Trophoblast cell (in vitro differentiated cells and primary cell): Measurements from ENCODE around the gene S100A9.

Experiments used
- DNase-seq, 2 donors: peaks; one replicate each; pipeline ENCODE4 v3.0.0-alpha.2; 2016
- H2AFZ ChIP-seq: 2 replicates; pipeline ENCODE4 v1.6.1; 2013; ENCODE audit warnings: low read length, moderate library complexity, mild to moderate bottlenecking; ENCODE audit not compliant: insufficient read depth, poor library complexity
- H2AK5ac ChIP-seq: 2 replicates; pipeline ENCODE4 v1.6.1; 2013; ENCODE audit warnings: mild to moderate bottlenecking, low read length
- H2BK120ac ChIP-seq: 2 replicates; pipeline ENCODE4 v1.6.1; 2013; ENCODE audit warnings: low read length, mild to moderate bottlenecking, moderate library complexity; ENCODE audit not compliant: insufficient read depth, poor library complexity
- H2BK12ac ChIP-seq: 2 replicates; pipeline ENCODE4 v1.6.1; 2013; ENCODE audit warnings: mild to moderate bottlenecking, low read length, moderate library complexity
- H2BK5ac ChIP-seq: 2 replicates; pipeline ENCODE4 v1.6.1; 2013; ENCODE audit warnings: low read length, low read depth, moderate library complexity, mild to moderate bottlenecking; ENCODE audit not compliant: poor library complexity
- H3K14ac ChIP-seq: 2 replicates; pipeline ENCODE4 v1.6.1; 2013; ENCODE audit warnings: mild to moderate bottlenecking, low read length
- H3K18ac ChIP-seq: 2 replicates; pipeline ENCODE4 v1.6.1; 2013; ENCODE audit warnings: mild to moderate bottlenecking, low read length
- H3K23ac ChIP-seq: 2 replicates; pipeline ENCODE4 v1.6.1; 2013; ENCODE audit warnings: low read length
- H3K27ac ChIP-seq: 2 replicates; pipeline ENCODE4 v1.5.1; 2013; ENCODE audit warnings: low read depth, mild to moderate bottlenecking, inconsistent platforms, low read length, moderate library complexity
- H3K27me3 ChIP-seq: 2 replicates; pipeline ENCODE4 v1.6.1; 2013; ENCODE audit warnings: inconsistent platforms, mild to moderate bottlenecking, low read length, moderate library complexity; ENCODE audit not compliant: insufficient read depth
- H3K36me3 ChIP-seq, 2 experiments: 1 replicate in 1 of 2; 2 replicates in 1 of 2; pipeline ENCODE4 v1.6.1; 2013; ENCODE audit warnings: low read length in 2 of 2, mild to moderate bottlenecking in 2 of 2, moderate library complexity in 1 of 2; ENCODE audit not compliant: insufficient read depth in 2 of 2, control insufficient read depth in 1 of 2
- H3K4ac ChIP-seq: 2 replicates; pipeline ENCODE4 v1.6.1; 2013; ENCODE audit warnings: low read depth, mild to moderate bottlenecking, low read length, moderate library complexity
- H3K4me1 ChIP-seq, 2 experiments: 1 replicate in 1 of 2; 2 replicates in 1 of 2; pipeline ENCODE4 v1.6.1; 2013; ENCODE audit warnings: low read length in 2 of 2, mild to moderate bottlenecking in 2 of 2, moderate library complexity in 1 of 2; ENCODE audit not compliant: insufficient read depth in 2 of 2, control insufficient read depth in 1 of 2
- H3K4me2 ChIP-seq: 2 replicates; pipeline ENCODE4 v1.6.1; 2013; ENCODE audit warnings: inconsistent platforms, mild to moderate bottlenecking, low read length, moderate library complexity
- H3K4me3 ChIP-seq: 2 replicates; pipeline ENCODE4 v1.5.1; 2013; ENCODE audit warnings: mild to moderate bottlenecking, low read depth, low read length, inconsistent platforms
- H3K79me1 ChIP-seq: one replicate; pipeline ENCODE4 v1.6.1; 2013; ENCODE audit warnings: low read length
- H3K79me2 ChIP-seq: 2 replicates; pipeline ENCODE4 v1.6.1; 2013; ENCODE audit warnings: low read length, mild to moderate bottlenecking; ENCODE audit not compliant: control insufficient read depth, insufficient read depth, poor library complexity
- H3K9ac ChIP-seq: 2 replicates; pipeline ENCODE4 v1.6.1; 2013; ENCODE audit warnings: mild to moderate bottlenecking, low read length
- H3K9me3 ChIP-seq: 2 replicates; pipeline ENCODE4 v1.6.1; 2013; ENCODE audit warnings: low read depth, mild to moderate bottlenecking, control low read depth, inconsistent platforms, low read length; ENCODE audit not compliant: insufficient read depth
- H4K12ac ChIP-seq: 2 replicates; pipeline ENCODE4 v1.6.1; 2013; ENCODE audit warnings: low read depth, mild to moderate bottlenecking, low read length, moderate library complexity
- H4K8ac ChIP-seq: 2 replicates; pipeline ENCODE4 v1.6.1; 2013; ENCODE audit warnings: low read depth, mild to moderate bottlenecking, low read length, moderate library complexity
- H4K91ac ChIP-seq: one replicate; pipeline ENCODE4 v1.6.1; 2013; ENCODE audit warnings: low read depth, mild to moderate bottlenecking, low read length, moderate library complexity
- WGBS: extraction: QIAGEN DNeasy Blood & Tissue Kit; methylation state at CpG from one replicate; pipeline ENCODE4 v1.1.7; 2013; ENCODE audit warnings: missing lambda C conversion rate; ENCODE audit not compliant: insufficient read length, insufficient coverage; ENCODE audit errors: extremely low coverage; 5-methylcytosine and 5-hydroxymethylcytosine counted together

S100A9 gene

GRCh38 chr1:153397924-153398651 is 40.4 kb downstream of the S100A9 start:
- no peak overlapping the region for H3K4ac ChIP-seq
- no peak overlapping the region for H2AK5ac ChIP-seq
- H2BK12ac ChIP-seq = no peak overlapping the region
- peaks cover 3% of the 10 kb centered on the region for H3K9me3 ChIP-seq
- H2BK120ac ChIP-seq = no peak overlapping the region
- no peak overlapping the region for H3K27ac ChIP-seq
- no peak overlapping the region for H3K9ac ChIP-seq
- H3K23ac ChIP-seq = no peak overlapping the region
- H4K8ac ChIP-seq = no peak overlapping the region
- no peak overlapping the region for H2AFZ ChIP-seq
- no CpG with 5 or more reads among the region's 6 CpGs for WGBS
- no peak overlapping the region for H3K4me2 ChIP-seq
- H2BK5ac ChIP-seq = no peak overlapping the region
- H4K91ac ChIP-seq = no peak overlapping the region
- no peaks in the 10 kb centered on the region for H3K79me2 ChIP-seq
- H3K18ac ChIP-seq = no peak overlapping the region
- H3K4me3 ChIP-seq = no peak overlapping the region
- H3K36me3 ChIP-seq = no peaks in the 10 kb centered on the region
- no peaks in the 10 kb centered on the region for H3K79me1 ChIP-seq
- H3K27me3 ChIP-seq = no peaks in the 10 kb centered on the region
- H3K14ac ChIP-seq = no peak overlapping the region
- no peak overlapping the region for H4K12ac ChIP-seq
- DNase-seq = no peak
- H3K4me1 ChIP-seq = no peaks in the 10 kb centered on the region

GRCh38 chr1:153399401-153400055 is 41.9 kb downstream of the S100A9 start:
- peaks cover under 1% of the 10 kb centered on the region for H3K9me3 ChIP-seq
- H3K27ac ChIP-seq = no peak overlapping the region
- no peaks in the 10 kb centered on the region for H3K27me3 ChIP-seq
- no peak overlapping the region for H2AK5ac ChIP-seq
- H3K23ac ChIP-seq = no peak overlapping the region
- H3K14ac ChIP-seq = no peak overlapping the region
- no peak overlapping the region for H3K4ac ChIP-seq
- no peaks in the 10 kb centered on the region for H3K4me1 ChIP-seq
- no peak overlapping the region for H3K4me2 ChIP-seq
- no peaks in the 10 kb centered on the region for H3K79me2 ChIP-seq
- H4K8ac ChIP-seq = no peak overlapping the region
- DNase-seq = no peak
- no peak overlapping the region for H2AFZ ChIP-seq
- H3K18ac ChIP-seq = no peak overlapping the region
- H3K4me3 ChIP-seq = no peak overlapping the region
- H2BK120ac ChIP-seq = no peak overlapping the region
- H3K9ac ChIP-seq = no peak overlapping the region
- no peaks in the 10 kb centered on the region for H3K79me1 ChIP-seq
- no CpG with 5 or more reads among the region's 7 CpGs for WGBS
- H3K36me3 ChIP-seq = no peaks in the 10 kb centered on the region
- H4K91ac ChIP-seq = no peak overlapping the region
- no peak overlapping the region for H2BK5ac ChIP-seq
- no peak overlapping the region for H4K12ac ChIP-seq
- H2BK12ac ChIP-seq = no peak overlapping the region

- no peak overlapping the region for H4K12ac ChIP-seq
- no peak overlapping the region for H3K23ac ChIP-seq
- H3K4me1 ChIP-seq = no peaks in the 10 kb centered on the region
- no peak overlapping the region for H3K27ac ChIP-seq
- no peak overlapping the region for H2BK120ac ChIP-seq
- no CpG with 5 or more reads among the region's 5 CpGs for WGBS
- no peak overlapping the region for H3K14ac ChIP-seq
- no peaks in the 10 kb centered on the region for H3K36me3 ChIP-seq
- H3K4me3 ChIP-seq = no peak overlapping the region
- no peak overlapping the region for H2BK5ac ChIP-seq
- H3K4ac ChIP-seq = no peak overlapping the region
- no peak overlapping the region for H2BK12ac ChIP-seq
- H3K79me1 ChIP-seq = no peaks in the 10 kb centered on the region
- H4K91ac ChIP-seq = no peak overlapping the region
- H4K8ac ChIP-seq = no peak overlapping the region
- H3K18ac ChIP-seq = no peak overlapping the region
- H2AK5ac ChIP-seq = no peak overlapping the region
- no peak overlapping the region for H2AFZ ChIP-seq
- H3K79me2 ChIP-seq = no peaks in the 10 kb centered on the region
- H3K9me3 ChIP-seq = no peaks in the 10 kb centered on the region
- no peaks in the 10 kb centered on the region for H3K27me3 ChIP-seq
- no peak overlapping the region for H3K4me2 ChIP-seq
- no peak overlapping the region for H3K9ac ChIP-seq
- no peak for DNase-seq
These were observed 42.6 kb downstream of the S100A9 start for GRCh38 chr1:153400244-153400643.

- H3K79me1 ChIP-seq = no peaks in the 10 kb centered on the region
- no peaks in the 10 kb centered on the region for H3K9me3 ChIP-seq
- H3K9ac ChIP-seq = no peak overlapping the region
- no peak for DNase-seq
- H3K4me2 ChIP-seq = no peak overlapping the region
- H3K23ac ChIP-seq = no peak overlapping the region
- H3K18ac ChIP-seq = no peak overlapping the region
- H2AK5ac ChIP-seq = no peak overlapping the region
- no peak overlapping the region for H2AFZ ChIP-seq
- no peak overlapping the region for H3K27ac ChIP-seq
- no peak overlapping the region for H4K12ac ChIP-seq
- no CpG with 5 or more reads among the region's 9 CpGs for WGBS
- no peak overlapping the region for H3K4me3 ChIP-seq
- H3K14ac ChIP-seq = no peak overlapping the region
- H2BK5ac ChIP-seq = no peak overlapping the region
- H3K36me3 ChIP-seq = no peaks in the 10 kb centered on the region
- H2BK120ac ChIP-seq = no peak overlapping the region
- no peaks in the 10 kb centered on the region for H3K4me1 ChIP-seq
- no peaks in the 10 kb centered on the region for H3K27me3 ChIP-seq
- H4K91ac ChIP-seq = no peak overlapping the region
- H2BK12ac ChIP-seq = no peak overlapping the region
- H3K4ac ChIP-seq = no peak overlapping the region
- no peak overlapping the region for H4K8ac ChIP-seq
- H3K79me2 ChIP-seq = no peaks in the 10 kb centered on the region
These were observed 43.8 kb downstream of the S100A9 start for GRCh38 chr1:153401461-153401860.
